Activated CD4-positive, alpha-beta T cell treated with anti-CD3 and anti-CD28 coated beads, Interleukin-2, amount 10 ng/mL, durations not matched to agents 24 days and 14 days (primary cell): ENCODE data around the gene LIPC. TPM values are rescaled to one million over a fixed set of nuclear protein-coding genes. Genes with fewer than 3 reads are reported as not detected.

Experiments used
- DNase-seq: peaks from one replicate; pipeline ENCODE4 v3.0.0; 2022
- H3K27ac Mint-ChIP-seq: one replicate; pipeline ENCODE4 v1.8.0; 2022; ENCODE audit warnings: mild to moderate bottlenecking, mixed read lengths
- H3K27me3 Mint-ChIP-seq: one replicate; pipeline ENCODE4 v1.8.0; 2022; ENCODE audit warnings: mixed read lengths
- H3K36me3 Mint-ChIP-seq: one replicate; pipeline ENCODE4 v1.8.0; 2022; ENCODE audit warnings: low read depth, mild to moderate bottlenecking, mixed read lengths
- H3K4me1 Mint-ChIP-seq: one replicate; pipeline ENCODE4 v1.8.0; 2021; ENCODE audit warnings: mixed read lengths
- H3K4me3 Mint-ChIP-seq: one replicate; pipeline ENCODE4 v1.8.0; 2022; ENCODE audit warnings: mild to moderate bottlenecking, moderate library complexity, mixed read lengths
- H3K9me3 Mint-ChIP-seq: one replicate; pipeline ENCODE4 v1.8.0; 2021; ENCODE audit warnings: mixed read lengths
- intact Hi-C: fragments of 100-400 bp; cut with micrococcal nuclease; formaldehyde crosslinking; loops from one replicate; pipeline ENCODE4 v1.15.1; 2023
- total RNA-seq: library from RNA; stranded (reverse); gene quantifications from 2 replicates; pipeline ENCODE4 v1.2.3, GENCODE V29; 2022

LIPC gene
- total RNA-seq, 1 donor from 2014 or later, result 0.93 TPM

GRCh38 chr15:58432401-58432800 lies 610 bp downstream of the LIPC start:
- intact Hi-C loops, result no loop called here
- H3K27me3 Mint-ChIP-seq, result no peaks in the 10 kb centered on the region
- H3K36me3 Mint-ChIP-seq, result no peaks in the 10 kb centered on the region
- peaks cover 4% of the 10 kb centered on the region for H3K4me1 Mint-ChIP-seq
- no peak overlapping the region for H3K27ac Mint-ChIP-seq
- no peak overlapping the region for H3K4me3 Mint-ChIP-seq
- H3K9me3 Mint-ChIP-seq, result peaks cover 5% of the 10 kb centered on the region
- no peak for DNase-seq

GRCh38 chr15:58433597-58434333 lies 2.0 kb downstream of the LIPC start:
- H3K4me1 Mint-ChIP-seq, result peaks cover 6% of the 10 kb centered on the region
- H3K4me3 Mint-ChIP-seq, result no peak overlapping the region
- DNase-seq, result no peak
- no peaks in the 10 kb centered on the region for H3K36me3 Mint-ChIP-seq
- intact Hi-C loops, result no loop called here
- no peaks in the 10 kb centered on the region for H3K27me3 Mint-ChIP-seq
- no peak overlapping the region for H3K27ac Mint-ChIP-seq
- no peaks in the 10 kb centered on the region for H3K9me3 Mint-ChIP-seq

- H3K36me3 Mint-ChIP-seq, result no peaks in the 10 kb centered on the region
- DNase-seq, result no peak
- H3K27ac Mint-ChIP-seq, result no peak overlapping the region
- H3K9me3 Mint-ChIP-seq, result no peaks in the 10 kb centered on the region
- H3K4me1 Mint-ChIP-seq, result peaks cover 8% of the 10 kb centered on the region
- intact Hi-C loops, result no loop called here
- H3K4me3 Mint-ChIP-seq, result no peak overlapping the region
- no peaks in the 10 kb centered on the region for H3K27me3 Mint-ChIP-seq
Observed at GRCh38 chr15:58434334-58434875, 2.6 kb downstream of the LIPC start.

GRCh38 chr15:58436552-58436951 lies 4.8 kb downstream of the LIPC start:
- no peaks in the 10 kb centered on the region for H3K36me3 Mint-ChIP-seq

GRCh38 chr15:58437531-58438105 lies 5.8 kb downstream of the LIPC start:
- H3K4me1 Mint-ChIP-seq, result peaks cover 33% of the 10 kb centered on the region
- no peak overlapping the region for H3K4me3 Mint-ChIP-seq

More at GRCh38 chr15:58436552-58436951, 4.8 kb downstream of the LIPC start:
- intact Hi-C loops, result no loop called here
- H3K27ac Mint-ChIP-seq, result no peak overlapping the region
- no peaks in the 10 kb centered on the region for H3K9me3 Mint-ChIP-seq
- H3K4me1 Mint-ChIP-seq, result peaks cover 26% of the 10 kb centered on the region
- no peak for DNase-seq
- H3K4me3 Mint-ChIP-seq, result no peak overlapping the region
- H3K27me3 Mint-ChIP-seq, result no peaks in the 10 kb centered on the region

GRCh38 chr15:58438111-58438510 lies 6.3 kb downstream of the LIPC start:
- Mint-ChIP-seq H3K9me3 (no peaks in the 10 kb centered on the region), H3K4me1 (peaks cover 33% of the 10 kb centered on the region), H3K4me3 (no peak overlapping the region), H3K27me3 (no peaks in the 10 kb centered on the region), H3K36me3 (no peaks in the 10 kb centered on the region), H3K27ac (no peak overlapping the region)
- intact Hi-C loops, result no loop called here
- no peak for DNase-seq

More at GRCh38 chr15:58437531-58438105, 5.8 kb downstream of the LIPC start:
- no peaks in the 10 kb centered on the region for H3K9me3 Mint-ChIP-seq
- no peaks in the 10 kb centered on the region for H3K27me3 Mint-ChIP-seq
- H3K27ac Mint-ChIP-seq, result no peak overlapping the region
- DNase-seq, result no peak
- no peaks in the 10 kb centered on the region for H3K36me3 Mint-ChIP-seq
- intact Hi-C loops, result no loop called here

- Mint-ChIP-seq H3K27me3 (no peaks in the 10 kb centered on the region), H3K9me3 (no peaks in the 10 kb centered on the region), H3K36me3 (no peaks in the 10 kb centered on the region), H3K4me1 (peaks cover 33% of the 10 kb centered on the region), H3K27ac (no peak overlapping the region), H3K4me3 (no peak overlapping the region)
- intact Hi-C loops, result loop anchor here (1.0 kb wide), 1 partner anchor 15 kb away; no protein-coding TSS in a partner anchor
- peak; percentile 85 for DNase-seq
Observed at GRCh38 chr15:58438956-58439355, 7.2 kb downstream of the LIPC start.

- Mint-ChIP-seq H3K4me3 (no peak overlapping the region), H3K27ac (peak overlapping the region; percentile 11)
- intact Hi-C loops, result loop anchor here (5.0 kb wide), 1 partner anchor 307 kb away; the partner anchor contains the start of gene ADAM10
Observed at GRCh38 chr15:58440158-58440910, 8.5 kb downstream of the LIPC start.

GRCh38 chr15:58440922-58441321 lies 9.1 kb downstream of the LIPC start:
- Mint-ChIP-seq H3K4me3 (no peak overlapping the region), H3K27me3 (no peaks in the 10 kb centered on the region), H3K36me3 (no peaks in the 10 kb centered on the region), H3K27ac (peak overlapping the region; percentile 8), H3K4me1 (peaks cover 37% of the 10 kb centered on the region), H3K9me3 (no peaks in the 10 kb centered on the region)
- DNase-seq, result no peak
- intact Hi-C loops, result loop anchor here (5.0 kb wide), 1 partner anchor 306 kb away; the partner anchor contains the start of gene ADAM10

More at GRCh38 chr15:58440158-58440910, 8.5 kb downstream of the LIPC start:
- Mint-ChIP-seq H3K9me3 (no peaks in the 10 kb centered on the region), H3K36me3 (no peaks in the 10 kb centered on the region), H3K27me3 (no peaks in the 10 kb centered on the region), H3K4me1 (peaks cover 37% of the 10 kb centered on the region)
- no peak for DNase-seq

GRCh38 chr15:58441376-58442070 lies 9.7 kb downstream of the LIPC start:
- Mint-ChIP-seq H3K4me3 (no peak overlapping the region), H3K27ac (peak overlapping the region; percentile 71), H3K4me1 (peaks cover 37% of the 10 kb centered on the region), H3K9me3 (no peaks in the 10 kb centered on the region), H3K36me3 (no peaks in the 10 kb centered on the region), H3K27me3 (no peaks in the 10 kb centered on the region)
- intact Hi-C loops, result loop anchor here (5.0 kb wide), 1 partner anchor 306 kb away; the partner anchor contains the start of gene ADAM10
- DNase-seq, result no peak

- Mint-ChIP-seq H3K9me3 (no peaks in the 10 kb centered on the region), H3K4me1 (peaks cover 39% of the 10 kb centered on the region), H3K27me3 (no peaks in the 10 kb centered on the region), H3K36me3 (no peaks in the 10 kb centered on the region), H3K4me3 (no peak overlapping the region), H3K27ac (peak overlapping the region; percentile 71)
- intact Hi-C loops, result loop anchor here (5.0 kb wide), 1 partner anchor 305 kb away; the partner anchor contains the start of gene ADAM10
- DNase-seq, result no peak
Observed at GRCh38 chr15:58442122-58442521, 10.3 kb downstream of the LIPC start.

GRCh38 chr15:58443308-58443707 lies 11.5 kb downstream of the LIPC start:
- DNase-seq, result no peak
- H3K36me3 Mint-ChIP-seq, result no peaks in the 10 kb centered on the region
- no peak overlapping the region for H3K27ac Mint-ChIP-seq
- no peaks in the 10 kb centered on the region for H3K27me3 Mint-ChIP-seq
- H3K4me1 Mint-ChIP-seq, result peaks cover 44% of the 10 kb centered on the region
- intact Hi-C loops, result loop anchor here (5.0 kb wide), 1 partner anchor 304 kb away; the partner anchor contains the start of gene ADAM10
- no peak overlapping the region for H3K4me3 Mint-ChIP-seq
- H3K9me3 Mint-ChIP-seq, result no peaks in the 10 kb centered on the region

GRCh38 chr15:58444056-58444455 lies 12.3 kb downstream of the LIPC start:
- H3K27me3 Mint-ChIP-seq, result no peaks in the 10 kb centered on the region
- no peak overlapping the region for H3K27ac Mint-ChIP-seq
- H3K4me3 Mint-ChIP-seq, result no peak overlapping the region
- H3K4me1 Mint-ChIP-seq, result peaks cover 40% of the 10 kb centered on the region
- no peaks in the 10 kb centered on the region for H3K36me3 Mint-ChIP-seq
- intact Hi-C loops, result loop anchor here (5.0 kb wide), 1 partner anchor 303 kb away; the partner anchor contains the start of gene ADAM10
- H3K9me3 Mint-ChIP-seq, result no peaks in the 10 kb centered on the region
- no peak for DNase-seq
